HCT116 (cell line): ENCODE results near the gene HEG1. TPM values are rescaled to one million over a fixed set of nuclear protein-coding genes. Genes with fewer than 3 reads are reported as not detected.

Source experiments
- ATAC-seq: fragments of 200-7000 bp; cut with Tn5 transposase; 2 replicates; pipeline ENCODE4 v1.9.1; 2020; ENCODE audit warnings: mild to moderate bottlenecking, moderate library complexity
- BruUV-seq: library from RNA; stranded (reverse); fragments of 400-500 nt; replicated peaks from 2 replicates; lab custom pipeline; 2021; lab: Mats Ljungman, UMichigan
- CTCF ChIA-PET: fragments of 300-600 bp; sonication (Branson Sonifier 250); formaldehyde crosslinking; loops from one replicate; lab custom pipeline; 2021; ENCODE audit warnings: antibody characterized with exemption; lab: Charles Lee
- POLR2A ChIA-PET: fragments of 300-600, 350-600 bp; sonication (Branson Sonifier 250); formaldehyde crosslinking; loops from one replicate; lab custom pipeline; 2021; ENCODE audit warnings: antibody characterized with exemption; lab: Charles Lee
- RAD21 ChIA-PET, 2 experiments: fragments of 300-600 bp; sonication (Branson Sonifier 250); formaldehyde crosslinking; loops; one replicate each; lab custom pipeline; 2023; ENCODE audit warnings: low total read pairs in 2 of 2; ENCODE audit not compliant: uncharacterized antibody in 2 of 2, unreplicated experiment in 2 of 2, low non-redundant PET in 1 of 2; lab: Charles Lee
- DNase-seq: peaks from one replicate; pipeline ENCODE4 v3.0.0-alpha.2; 2010; ENCODE audit warnings: low read depth, low spot score
- H2AFZ ChIP-seq: fragments of 200-600 bp; shearing (Covaris generic), sonication (generic); 2 replicates; pipeline ENCODE4 v1.6.1; 2017; ENCODE audit warnings: low read depth, mixed run types, mixed read lengths, antibody characterized with exemption, low read length; ENCODE audit not compliant: poor library complexity, severe bottlenecking
- H3K27ac ChIP-seq: 2 replicates; pipeline ENCODE4 v1.5.1; 2012; ENCODE audit warnings: low read depth, low read length
- H3K27me3 ChIP-seq: fragments of 200-600 bp; sonication (generic); 2 replicates; pipeline ENCODE4 v1.6.1; 2016; ENCODE audit warnings: mixed run types, low read length, mixed read lengths; ENCODE audit not compliant: insufficient read depth
- H3K36me3 ChIP-seq, 2 experiments: fragments of 200-500 bp in 1 of 2; fragments of 200-600 bp in 1 of 2; sonication (Bioruptor generic) in 1 of 2; sonication (generic) in 1 of 2; 2 replicates each; pipeline versions ENCODE4 v1.5.1 to v1.6.1; 2014 to 2016; ENCODE audit warnings: low read length in 2 of 2, inconsistent platforms in 1 of 2, mixed read lengths in 1 of 2, mixed run types in 1 of 2; ENCODE audit not compliant: insufficient read depth in 2 of 2, control insufficient read depth in 1 of 2
- H3K4me1 ChIP-seq, 2 experiments: fragments of 200-600 bp in 1 of 2; sonication (generic) in 1 of 2; 2 replicates each; pipeline versions ENCODE4 v1.5.1 to v1.6.1; 2012 to 2017; ENCODE audit warnings: low read length in 2 of 2, inconsistent platforms in 1 of 2, mild to moderate bottlenecking in 1 of 2, mixed read lengths in 1 of 2, mixed run types in 1 of 2, moderate library complexity in 1 of 2; ENCODE audit not compliant: insufficient read depth in 2 of 2, control insufficient read depth in 1 of 2
- H3K4me2 ChIP-seq: fragments of 200-600 bp; sonication (generic); 2 replicates; pipeline ENCODE4 v1.6.1; 2017; ENCODE audit warnings: mixed run types, low read length, mixed read lengths
- H3K4me3 ChIP-seq, 2 experiments: fragments of 200-600 bp in 1 of 2; sonication (generic) in 1 of 2; replicated peaks in 1 of 2; 2 replicates each; pipeline ENCODE4 v1.5.1; 2011 to 2016; ENCODE audit warnings: low read length in 2 of 2, control low read depth in 1 of 2, low read depth in 1 of 2, mild to moderate bottlenecking in 1 of 2, mixed read lengths in 1 of 2, mixed run types in 1 of 2
- H3K79me2 ChIP-seq: fragments of 200-600 bp; sonication (generic); 2 replicates; pipeline ENCODE4 v1.6.1; 2017; ENCODE audit warnings: mild to moderate bottlenecking, mixed run types, low read length, moderate library complexity, mixed read lengths; ENCODE audit not compliant: insufficient read depth
- H3K9ac ChIP-seq: fragments of 200-600 bp; sonication (generic); 2 replicates; pipeline ENCODE4 v1.6.1; 2016; ENCODE audit warnings: low read length, mixed read lengths
- H3K9me2 ChIP-seq: fragments of 200-600 bp; sonication (generic), shearing (Covaris generic); 2 replicates; pipeline ENCODE4 v1.6.1; 2017; ENCODE audit warnings: mixed run types, mild to moderate bottlenecking, moderate library complexity; ENCODE audit not compliant: insufficient read depth
- H3K9me3 ChIP-seq, 2 experiments: fragments of 200-500 bp in 1 of 2; fragments of 200-600 bp in 1 of 2; sonication (Bioruptor generic) in 1 of 2; sonication (generic) in 1 of 2; 2 replicates each; pipeline ENCODE4 v1.6.1; 2014 to 2017; ENCODE audit warnings: low read length in 2 of 2, mixed read lengths in 2 of 2, inconsistent platforms in 1 of 2, low read depth in 1 of 2, mild to moderate bottlenecking in 1 of 2, mixed run types in 1 of 2, moderate library complexity in 1 of 2; ENCODE audit not compliant: control insufficient read depth in 1 of 2, insufficient read depth in 1 of 2
- H4K20me1 ChIP-seq: fragments of 200-600 bp; sonication (generic), shearing (Covaris generic); 2 replicates; pipeline ENCODE4 v1.6.1; 2017; ENCODE audit warnings: mixed run types, mild to moderate bottlenecking, moderate library complexity; ENCODE audit not compliant: insufficient read depth
- CBX3 ChIP-seq: IDR thresholded peaks from 2 replicates; pipeline ENCODE4 v1.6.1; 2012; ENCODE audit warnings: low read depth
- EGR1 ChIP-seq: IDR thresholded peaks from 2 replicates; pipeline ENCODE4 v1.6.1; 2012; ENCODE audit warnings: low read depth
- ELF1 ChIP-seq: IDR thresholded peaks from 2 replicates; pipeline ENCODE4 v1.6.1; 2012; ENCODE audit warnings: low read depth, borderline replicate concordance
- EZH2 ChIP-seq: fragments of 200-600 bp; sonication (generic); IDR thresholded peaks from 2 replicates; pipeline ENCODE4 v1.6.1; 2017; ENCODE audit warnings: antibody characterized with exemption, mixed run types
- FOSL1 ChIP-seq: IDR thresholded peaks from 2 replicates; pipeline ENCODE4 v1.6.1; 2012; ENCODE audit warnings: low read depth
- RAD21 ChIP-seq: IDR thresholded peaks from 2 replicates; pipeline ENCODE4 v1.6.1; 2012; ENCODE audit warnings: low read depth, mild to moderate bottlenecking
- SP1 ChIP-seq: IDR thresholded peaks from 2 replicates; pipeline ENCODE4 v1.6.1; 2012; ENCODE audit warnings: low read depth
- SRF ChIP-seq: IDR thresholded peaks from 2 replicates; pipeline ENCODE4 v1.6.1; 2012; ENCODE audit warnings: low read depth
- TCF7L2 ChIP-seq: IDR thresholded peaks from 2 replicates; pipeline ENCODE4 v1.7.0; 2011; ENCODE audit warnings: borderline replicate concordance, inconsistent platforms; ENCODE audit not compliant: insufficient read depth, insufficient read length; ENCODE audit errors: extremely low read depth
- YY1 ChIP-seq: IDR thresholded peaks from 2 replicates; pipeline ENCODE4 v1.6.1; 2011; ENCODE audit warnings: low read length, low read depth, moderate library complexity, mild to moderate bottlenecking; ENCODE audit not compliant: insufficient replicate concordance; ENCODE audit errors: extremely low read depth
- intact Hi-C: fragments of 100-400 bp; cut with micrococcal nuclease; formaldehyde crosslinking; loops from 2 replicates; pipeline ENCODE4 v1.10.0; 2022
- total RNA-seq: library from RNA; stranded (reverse); gene quantifications from one replicate; pipeline ENCODE4 v1.2.1, GENCODE V29; 2021; ENCODE audit not compliant: unreplicated experiment
- TF ChIP-seq, protein P1 (sequence below): IDR thresholded peaks from 2 replicates; pipeline ENCODE4 v1.6.1; 2011; ENCODE audit warnings: mild to moderate bottlenecking, low read length, moderate library complexity; ENCODE audit not compliant: insufficient replicate concordance; ENCODE audit errors: extremely low read depth
- TF ChIP-seq, protein P2 (sequence below), 3 experiments: fragments of 200-600 bp in 1 of 3; sonication (generic) in 1 of 3; IDR thresholded peaks in 2 of 3; conservative IDR thresholded peaks in 1 of 3; 2 replicates each; pipeline ENCODE4 v1.5.1; 2012 to 2017; ENCODE audit warnings: low read depth in 2 of 3, low read length in 2 of 3, antibody characterized with exemption in 1 of 3, borderline replicate concordance in 1 of 3, control low read depth in 1 of 3, mild to moderate bottlenecking in 1 of 3, mixed read lengths in 1 of 3, mixed run types in 1 of 3, moderate library complexity in 1 of 3; ENCODE audit not compliant: insufficient read depth in 1 of 3

HEG1 gene
- total RNA-seq, 1 experiment from 2014 or later: 2.6 TPM

DNA sequence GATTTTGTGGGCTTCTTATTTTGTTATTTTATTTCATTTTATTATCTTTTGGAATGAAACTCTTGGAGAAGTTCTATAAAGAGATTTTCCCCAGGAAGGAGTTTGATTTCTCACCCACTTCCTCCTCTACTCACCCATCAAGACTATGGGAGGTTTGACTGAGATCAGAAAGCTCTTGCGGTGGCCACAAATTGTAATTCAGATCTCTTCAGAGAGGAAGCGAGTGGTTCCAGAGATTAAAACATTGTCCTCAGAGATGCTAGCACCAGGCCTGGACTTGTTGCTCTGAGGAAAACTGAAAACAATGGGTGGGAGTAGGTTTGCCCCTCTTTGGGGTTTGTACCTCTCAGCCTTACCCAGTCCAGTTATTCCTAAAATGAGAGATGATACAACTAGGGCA lies 113.2 kb downstream of the HEG1 start:
- ChIA-PET CTCF (no interaction called here), POLR2A (no interaction called here), RAD21 (no interaction called here)
- Histone ChIP-seq H4K20me1 (no peaks in the 10 kb centered on the region), H3K9me2 (no peaks in the 10 kb centered on the region), H3K9me3 (no peaks in the 10 kb centered on the region), H3K9ac (no peak overlapping the region), H3K4me1 (no peaks in the 10 kb centered on the region), H3K27ac (no peak overlapping the region), H3K79me2 (no peaks in the 10 kb centered on the region), H3K4me3 (no peak overlapping the region), H2AFZ (no peak overlapping the region), H3K27me3 (no peaks in the 10 kb centered on the region), H3K36me3 (no peaks in the 10 kb centered on the region), H3K4me2 (no peak overlapping the region)
- DNase-seq: no peak
- BruUV-seq: no TSS peak
- no peak for ATAC-seq
- intact Hi-C loops: no loop called here
- TF ChIP-seq ELF1: no peak
- TF ChIP-seq RAD21: no peak
- no peak for TF ChIP-seq CBX3
- TF ChIP-seq YY1: no peak
- TF ChIP-seq FOSL1: no peak
- TF ChIP-seq EGR1: no peak
- TF ChIP-seq, protein P1, sequence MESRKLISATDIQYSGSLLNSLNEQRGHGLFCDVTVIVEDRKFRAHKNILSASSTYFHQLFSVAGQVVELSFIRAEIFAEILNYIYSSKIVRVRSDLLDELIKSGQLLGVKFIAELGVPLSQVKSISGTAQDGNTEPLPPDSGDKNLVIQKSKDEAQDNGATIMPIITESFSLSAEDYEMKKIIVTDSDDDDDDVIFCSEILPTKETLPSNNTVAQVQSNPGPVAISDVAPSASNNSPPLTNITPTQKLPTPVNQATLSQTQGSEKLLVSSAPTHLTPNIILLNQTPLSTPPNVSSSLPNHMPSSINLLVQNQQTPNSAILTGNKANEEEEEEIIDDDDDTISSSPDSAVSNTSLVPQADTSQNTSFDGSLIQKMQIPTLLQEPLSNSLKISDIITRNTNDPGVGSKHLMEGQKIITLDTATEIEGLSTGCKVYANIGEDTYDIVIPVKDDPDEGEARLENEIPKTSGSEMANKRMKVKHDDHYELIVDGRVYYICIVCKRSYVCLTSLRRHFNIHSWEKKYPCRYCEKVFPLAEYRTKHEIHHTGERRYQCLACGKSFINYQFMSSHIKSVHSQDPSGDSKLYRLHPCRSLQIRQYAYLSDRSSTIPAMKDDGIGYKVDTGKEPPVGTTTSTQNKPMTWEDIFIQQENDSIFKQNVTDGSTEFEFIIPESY: no peak
- no peak for TF ChIP-seq SRF
- no peak for TF ChIP-seq SP1
- TF ChIP-seq, protein P2, sequence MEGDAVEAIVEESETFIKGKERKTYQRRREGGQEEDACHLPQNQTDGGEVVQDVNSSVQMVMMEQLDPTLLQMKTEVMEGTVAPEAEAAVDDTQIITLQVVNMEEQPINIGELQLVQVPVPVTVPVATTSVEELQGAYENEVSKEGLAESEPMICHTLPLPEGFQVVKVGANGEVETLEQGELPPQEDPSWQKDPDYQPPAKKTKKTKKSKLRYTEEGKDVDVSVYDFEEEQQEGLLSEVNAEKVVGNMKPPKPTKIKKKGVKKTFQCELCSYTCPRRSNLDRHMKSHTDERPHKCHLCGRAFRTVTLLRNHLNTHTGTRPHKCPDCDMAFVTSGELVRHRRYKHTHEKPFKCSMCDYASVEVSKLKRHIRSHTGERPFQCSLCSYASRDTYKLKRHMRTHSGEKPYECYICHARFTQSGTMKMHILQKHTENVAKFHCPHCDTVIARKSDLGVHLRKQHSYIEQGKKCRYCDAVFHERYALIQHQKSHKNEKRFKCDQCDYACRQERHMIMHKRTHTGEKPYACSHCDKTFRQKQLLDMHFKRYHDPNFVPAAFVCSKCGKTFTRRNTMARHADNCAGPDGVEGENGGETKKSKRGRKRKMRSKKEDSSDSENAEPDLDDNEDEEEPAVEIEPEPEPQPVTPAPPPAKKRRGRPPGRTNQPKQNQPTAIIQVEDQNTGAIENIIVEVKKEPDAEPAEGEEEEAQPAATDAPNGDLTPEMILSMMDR (IDR thresholded peaks at IDR 0.05 in 2 of 3, conservative IDR thresholded peaks at IDR 0.05 in 1 of 3; ENCODE audit: borderline replicate concordance in 1 of 3, insufficient read depth in 1 of 3, low read depth in 2 of 3, low read length in 2 of 3): no peak
- no peak for TF ChIP-seq TCF7L2
- no peak for TF ChIP-seq EZH2
